Measurements from ENCODE around the gene GCDH.

The GCDH gene

GRCh38 chr19:12866416-12867119 is 24.4 kb upstream of the GCDH start:
- ATAC-seq (ENCODE audit: low read depth) = no peak
- H3K9me3 Mint-ChIP-seq = no peaks in the 10 kb centered on the region
- DNase-seq (ENCODE audit: low spot score in 2 of 2) = no peak
- no peak overlapping the region for H3K27ac Mint-ChIP-seq
- H3K36me3 Mint-ChIP-seq = no peaks in the 10 kb centered on the region
- peak overlapping the region; percentile 79 for H3K4me3 Mint-ChIP-seq
- peaks cover 9% of the 10 kb centered on the region for H3K4me1 Mint-ChIP-seq
- peaks cover 6% of the 10 kb centered on the region for H3K27me3 Mint-ChIP-seq

DNA sequence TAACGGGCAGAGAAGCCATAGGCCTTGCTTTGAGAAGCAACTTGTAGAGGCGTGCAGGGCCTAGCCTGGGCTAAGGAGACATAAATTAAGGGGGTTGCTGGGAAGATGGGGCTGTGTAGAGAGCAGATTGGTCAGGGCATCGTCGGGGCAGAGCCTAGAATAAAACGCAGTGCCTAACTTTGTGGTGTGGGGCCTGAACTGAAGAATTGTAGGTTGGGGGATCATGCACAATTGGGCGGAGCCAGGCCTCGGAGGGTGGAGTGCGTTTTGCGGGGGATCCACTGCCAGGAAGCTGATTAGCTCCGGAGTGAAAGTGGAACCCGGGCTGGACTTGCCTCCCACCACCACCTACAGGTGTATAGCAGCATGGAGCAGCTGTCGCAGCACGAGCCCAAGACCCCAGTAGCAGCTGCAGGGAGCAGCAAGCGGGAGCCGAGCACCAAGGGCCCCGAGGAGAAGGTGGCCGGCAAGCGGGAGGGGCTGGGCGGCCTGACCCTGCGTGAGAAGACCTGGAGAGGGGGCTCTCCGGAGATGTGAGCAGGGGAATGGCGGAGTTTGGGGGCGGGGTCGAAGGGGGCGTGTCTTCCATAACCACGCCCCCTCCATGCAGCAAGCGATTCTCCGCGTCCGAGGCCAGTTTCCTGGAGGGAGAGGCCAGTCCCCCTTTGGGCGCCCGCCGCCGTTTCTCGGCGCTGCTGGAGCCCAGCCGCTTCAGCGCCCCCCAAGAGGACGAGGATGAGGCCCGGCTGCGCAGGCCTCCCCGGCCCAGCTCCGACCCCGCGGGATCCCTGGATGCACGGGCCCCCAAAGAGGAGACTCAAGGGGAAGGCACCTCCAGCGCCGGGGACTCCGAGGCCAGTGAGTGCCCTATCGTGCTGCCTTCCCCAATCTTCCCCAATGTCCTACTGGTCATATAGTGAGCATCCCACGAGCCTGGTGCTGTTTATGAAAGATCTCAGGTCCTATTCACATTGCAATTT is 23.6 kb upstream of the GCDH start:
- H3K27ac Mint-ChIP-seq = no peak overlapping the region
- peaks cover 6% of the 10 kb centered on the region for H3K27me3 Mint-ChIP-seq
- H3K9me3 Mint-ChIP-seq = peaks cover 5% of the 10 kb centered on the region
- peak; percentile 61 to 81 for DNase-seq (ENCODE audit: low spot score in 2 of 2)
- H3K4me3 Mint-ChIP-seq = peak overlapping the region; percentile 79
- peaks cover 7% of the 10 kb centered on the region for H3K36me3 Mint-ChIP-seq
- peaks cover 14% of the 10 kb centered on the region for H3K4me1 Mint-ChIP-seq
- ATAC-seq (ENCODE audit: low read depth) = peak; percentile 78

GRCh38 chr19:12868540-12869112 is 22.3 kb upstream of the GCDH start:
- Mint-ChIP-seq H3K4me3 (no peak overlapping the region), H3K4me1 (peaks cover 14% of the 10 kb centered on the region), H3K27me3 (peaks cover 1% of the 10 kb centered on the region), H3K36me3 (peaks cover 14% of the 10 kb centered on the region), H3K27ac (no peak overlapping the region), H3K9me3 (peaks cover 7% of the 10 kb centered on the region)
- DNase-seq (ENCODE audit: low spot score in 2 of 2) = no peak
- no peak for ATAC-seq (ENCODE audit: low read depth)

DNA sequence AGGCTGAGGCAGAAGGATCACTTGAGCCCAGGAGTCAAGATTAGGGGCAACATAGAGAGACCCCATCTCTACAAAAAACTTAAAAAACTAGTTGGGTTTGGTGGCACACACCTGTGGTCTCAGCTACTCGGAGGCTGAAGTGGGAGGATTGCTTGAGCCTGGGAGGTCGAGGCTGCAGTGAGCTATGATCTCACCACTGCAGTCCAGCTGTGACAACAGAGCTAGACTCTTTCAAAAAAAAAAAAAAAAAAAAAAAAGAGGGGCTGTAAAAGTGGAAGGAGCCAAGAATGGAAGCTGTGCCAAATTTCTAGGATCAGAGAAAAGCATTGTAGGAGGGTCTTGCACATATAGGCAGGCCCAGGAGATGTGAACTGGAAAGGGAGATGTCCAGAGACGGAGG is 19.3 kb upstream of the GCDH start:
- Mint-ChIP-seq H3K27ac (no peak overlapping the region), H3K9me3 (peaks cover 7% of the 10 kb centered on the region), H3K36me3 (peaks cover 25% of the 10 kb centered on the region), H3K4me3 (no peak overlapping the region), H3K27me3 (no peaks in the 10 kb centered on the region), H3K4me1 (peaks cover 12% of the 10 kb centered on the region)
- ATAC-seq (ENCODE audit: low read depth) (no peak), DNase-seq (ENCODE audit: low spot score in 2 of 2) (no peak)

DNA sequence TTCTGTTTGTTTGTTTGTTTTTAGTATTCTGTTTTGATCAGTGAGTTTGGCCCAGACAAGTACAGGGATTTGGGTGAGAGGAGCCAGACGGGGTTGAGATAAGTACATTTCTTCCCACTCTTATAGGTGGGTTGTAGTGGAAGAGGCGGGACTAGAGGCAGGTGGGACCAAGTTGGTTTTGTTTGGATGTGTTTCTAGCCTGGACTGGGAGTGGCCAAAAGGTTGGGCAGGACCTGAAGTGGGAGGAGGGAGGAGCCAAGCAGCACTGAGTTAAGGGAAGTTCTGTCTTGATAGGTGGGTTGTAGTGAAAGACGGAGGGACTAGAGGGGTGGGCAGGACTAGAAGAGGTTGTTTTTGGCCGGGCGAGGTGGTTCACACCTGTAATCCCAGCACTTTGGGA is 18.7 kb upstream of the GCDH start:
- Mint-ChIP-seq H3K36me3 (peaks cover 27% of the 10 kb centered on the region), H3K9me3 (peaks cover 7% of the 10 kb centered on the region), H3K4me3 (no peak overlapping the region), H3K27ac (no peak overlapping the region), H3K27me3 (no peaks in the 10 kb centered on the region), H3K4me1 (peaks cover 7% of the 10 kb centered on the region)
- DNase-seq (ENCODE audit: low spot score in 2 of 2) (no peak), ATAC-seq (ENCODE audit: low read depth) (no peak)

DNA sequence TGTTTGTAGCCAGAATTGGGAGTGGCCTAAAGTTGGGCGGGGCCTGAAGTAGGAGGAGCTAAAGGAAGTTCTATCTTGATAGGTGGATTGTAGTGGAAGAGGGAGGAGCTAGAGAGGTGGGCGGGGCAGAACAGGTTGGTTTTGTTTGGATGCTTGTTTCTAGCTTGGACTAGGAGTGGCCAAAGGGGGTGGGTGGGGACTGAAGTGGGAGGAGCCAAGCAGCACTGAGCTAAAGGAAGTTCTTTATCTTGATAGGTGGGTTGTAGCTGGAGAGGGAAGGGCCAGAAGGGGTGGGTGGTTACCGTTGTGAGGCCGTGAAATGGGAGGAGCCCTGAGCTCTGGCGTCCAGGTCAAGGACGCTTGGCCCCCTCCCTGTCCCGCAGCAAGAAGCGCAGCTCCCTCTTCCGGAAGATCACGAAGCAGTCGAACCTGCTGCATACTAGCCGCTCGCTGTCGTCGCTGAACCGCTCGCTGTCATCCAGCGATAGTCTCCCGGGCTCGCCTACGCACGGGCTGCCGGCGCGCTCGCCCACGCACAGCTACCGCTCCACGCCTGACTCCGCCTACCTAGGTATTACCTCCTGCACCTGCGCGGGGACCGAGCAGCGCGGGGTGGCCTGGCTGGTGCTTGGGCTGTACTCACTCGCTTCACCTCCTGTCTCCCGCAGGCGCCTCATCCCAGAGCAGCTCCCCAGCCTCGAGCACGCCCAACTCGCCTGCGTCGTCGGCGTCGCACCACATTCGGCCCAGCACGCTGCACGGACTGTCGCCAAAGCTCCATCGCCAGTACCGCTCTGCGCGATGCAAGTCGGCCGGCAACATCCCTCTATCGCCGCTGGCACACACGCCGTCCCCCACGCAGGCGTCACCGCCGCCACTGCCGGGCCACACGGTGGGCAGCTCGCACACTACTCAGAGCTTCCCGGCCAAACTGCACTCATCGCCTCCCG is 17.7 kb upstream of the GCDH start:
- Mint-ChIP-seq H3K9me3 (peaks cover 7% of the 10 kb centered on the region), H3K4me1 (peaks cover 6% of the 10 kb centered on the region), H3K4me3 (peak overlapping the region; percentile 52), H3K27me3 (no peaks in the 10 kb centered on the region), H3K27ac (no peak overlapping the region), H3K36me3 (peaks cover 30% of the 10 kb centered on the region)
- ATAC-seq (ENCODE audit: low read depth) (peak; percentile 80), DNase-seq (ENCODE audit: low spot score in 2 of 2) (peak in 1 of 2 donors; percentile 50)

GRCh38 chr19:12873891-12874745 is 16.8 kb upstream of the GCDH start:
- Mint-ChIP-seq H3K4me1 (peaks cover 6% of the 10 kb centered on the region), H3K27me3 (no peaks in the 10 kb centered on the region), H3K4me3 (no peak overlapping the region), H3K27ac (no peak overlapping the region), H3K36me3 (peaks cover 35% of the 10 kb centered on the region), H3K9me3 (peaks cover 7% of the 10 kb centered on the region)
- no peak for ATAC-seq (ENCODE audit: low read depth)
- no peak for DNase-seq (ENCODE audit: low spot score in 2 of 2)

DNA sequence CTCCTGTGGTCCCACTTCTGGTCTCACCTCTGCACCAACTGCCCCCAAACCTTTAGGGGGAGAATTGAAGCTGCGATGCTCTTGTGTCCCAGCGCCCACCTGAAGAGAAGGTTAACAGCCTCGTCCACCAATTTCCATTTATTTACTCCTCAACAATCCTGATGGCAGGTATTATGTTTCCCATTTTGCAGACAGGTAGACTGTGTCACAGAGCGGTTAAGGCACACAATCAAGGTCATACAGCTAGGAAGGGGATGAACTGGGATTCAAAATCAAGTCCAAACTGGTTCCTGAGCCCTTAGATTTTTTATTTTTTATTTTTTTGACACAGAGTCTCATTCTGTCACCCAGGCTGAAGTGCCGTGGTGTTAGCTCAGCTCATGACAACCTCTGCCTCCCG is 15.9 kb upstream of the GCDH start:
- Mint-ChIP-seq H3K27me3 (no peaks in the 10 kb centered on the region), H3K4me3 (no peak overlapping the region), H3K9me3 (peaks cover 7% of the 10 kb centered on the region), H3K27ac (no peak overlapping the region), H3K36me3 (peaks cover 35% of the 10 kb centered on the region), H3K4me1 (peaks cover 9% of the 10 kb centered on the region)
- DNase-seq (ENCODE audit: low spot score in 2 of 2) (no peak), ATAC-seq (ENCODE audit: low read depth) (no peak)

- H3K9me3 Mint-ChIP-seq = peaks cover 1% of the 10 kb centered on the region
- peak overlapping the region; percentile 91 for H3K4me3 Mint-ChIP-seq
- peak; percentile 5 for ATAC-seq (ENCODE audit: low read depth)
- H3K4me1 Mint-ChIP-seq = peaks cover 10% of the 10 kb centered on the region
- no peaks in the 10 kb centered on the region for H3K27me3 Mint-ChIP-seq
- DNase-seq (ENCODE audit: low spot score in 2 of 2) = no peak
- H3K36me3 Mint-ChIP-seq = peaks cover 13% of the 10 kb centered on the region
- peak overlapping the region; percentile 96 for H3K27ac Mint-ChIP-seq
Observed at GRCh38 chr19:12880551-12881171, 10.3 kb upstream of the GCDH start.

GRCh38 chr19:12881172-12881808 is 9.7 kb upstream of the GCDH start, which contains the start of gene DNASE2:
Gene DNASE2 (minus strand): TSS chr19:12881449. CDS start chr19:12881375, 74 bp downstream.
- Mint-ChIP-seq H3K27ac (peak within 1 kb of the TSS; percentile 96), H3K36me3 (peaks cover 13% of the 10 kb centered on the region), H3K27me3 (no peaks in the 10 kb centered on the region), H3K9me3 (peaks cover 1% of the 10 kb centered on the region), H3K4me1 (peaks cover 10% of the 10 kb centered on the region), H3K4me3 (peak within 1 kb of the TSS; percentile 91)
- DNase-seq (ENCODE audit: low spot score in 2 of 2) (peak; percentile 81 to 93), ATAC-seq (ENCODE audit: low read depth) (peak; percentile 85)

DNA sequence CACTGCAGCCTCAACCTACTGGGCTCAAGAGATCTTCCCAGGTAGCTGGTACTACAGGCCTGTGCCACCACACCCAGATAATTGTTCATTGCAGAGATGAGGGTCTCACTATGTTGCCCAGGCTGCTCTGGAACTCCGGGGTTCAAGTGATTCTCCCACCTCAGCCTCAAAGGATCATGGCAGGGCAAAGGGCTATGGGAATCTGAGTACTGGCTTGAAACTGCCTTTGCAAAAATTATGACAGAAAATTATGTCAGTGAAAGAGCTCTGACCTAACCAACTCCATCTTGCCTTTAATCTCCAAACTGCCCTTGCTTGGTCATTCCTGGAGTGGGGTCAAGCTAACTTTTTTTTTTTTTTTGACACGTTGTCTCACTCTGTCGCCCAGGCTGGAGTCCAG is 8.4 kb upstream of the GCDH start:
- ATAC-seq (ENCODE audit: low read depth) = no peak
- Mint-ChIP-seq H3K4me3 (peak overlapping the region; percentile 91), H3K36me3 (peaks cover 8% of the 10 kb centered on the region), H3K27me3 (no peaks in the 10 kb centered on the region), H3K4me1 (peaks cover 10% of the 10 kb centered on the region), H3K9me3 (peaks cover 1% of the 10 kb centered on the region), H3K27ac (peak overlapping the region; percentile 96)
- no peak for DNase-seq (ENCODE audit: low spot score in 2 of 2)

DNA sequence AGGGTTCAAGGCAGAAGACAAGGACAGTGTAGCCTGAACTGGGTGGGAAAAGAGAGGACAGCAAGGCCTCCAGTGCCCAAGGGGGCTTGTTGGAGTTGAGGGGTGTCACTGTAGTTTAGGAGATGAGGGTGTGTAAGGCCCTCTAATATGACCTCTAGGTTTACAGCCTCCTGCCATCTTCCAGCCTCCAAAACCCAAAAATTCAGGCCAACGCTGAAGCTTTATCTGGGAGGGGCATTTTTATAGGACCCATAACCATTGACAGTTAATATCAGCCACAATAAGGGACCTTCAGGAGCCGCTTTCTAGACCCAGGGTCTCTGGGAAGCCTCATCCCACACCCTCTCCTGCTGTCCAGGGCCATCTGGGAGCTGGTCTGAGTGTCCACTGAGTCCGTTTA is 6.8 kb upstream of the GCDH start:
- no peak for DNase-seq (ENCODE audit: low spot score in 2 of 2)
- Mint-ChIP-seq H3K27me3 (no peaks in the 10 kb centered on the region), H3K27ac (no peak overlapping the region), H3K4me3 (peak overlapping the region; percentile 21), H3K4me1 (peaks cover 10% of the 10 kb centered on the region), H3K36me3 (no peaks in the 10 kb centered on the region), H3K9me3 (peaks cover 1% of the 10 kb centered on the region)
- no peak for ATAC-seq (ENCODE audit: low read depth)

Measured in memory B cell (primary cell).